HG02571 (cell line): ENCODE results near the gene ASAP2.

Experiments
- ATAC-seq: cut with Tn5 transposase; IDR thresholded peaks from one replicate; pipeline ENCODE4 v1.9.1; 2021; ENCODE audit warnings: mild to moderate bottlenecking, moderate library complexity; ENCODE audit not compliant: unreplicated experiment

Gene ASAP2

GRCh38 chr2:9315280-9315847, 108.8 kb downstream of the ASAP2 start:
- ATAC-seq = no peak

GRCh38 chr2:9317559-9317958, 110.9 kb downstream of the ASAP2 start:
- ATAC-seq = no peak

GRCh38 chr2:9318461-9319337, 112.1 kb downstream of the ASAP2 start:
- no peak for ATAC-seq

- no peak for ATAC-seq
Observed at GRCh38 chr2:9319338-9319715, 112.7 kb downstream of the ASAP2 start.

GRCh38 chr2:9322576-9322975, 116.0 kb downstream of the ASAP2 start:
- ATAC-seq = no peak

- no peak for ATAC-seq
Observed at GRCh38 chr2:9325428-9325827, 118.8 kb downstream of the ASAP2 start.

GRCh38 chr2:9326975-9327374, 120.4 kb downstream of the ASAP2 start:
- no peak for ATAC-seq

GRCh38 chr2:9327873-9328352, 121.3 kb downstream of the ASAP2 start:
- ATAC-seq = no peak

GRCh38 chr2:9328931-9329330, 122.3 kb downstream of the ASAP2 start:
- no peak for ATAC-seq

- no peak for ATAC-seq
Observed at GRCh38 chr2:9329497-9329896, 122.9 kb downstream of the ASAP2 start.

- no peak for ATAC-seq
Observed at GRCh38 chr2:9330612-9331270, 124.1 kb downstream of the ASAP2 start.

- no peak for ATAC-seq
Observed at GRCh38 chr2:9331704-9332103, 125.1 kb downstream of the ASAP2 start.

- no peak for ATAC-seq
Observed at GRCh38 chr2:9332136-9332852, 125.7 kb downstream of the ASAP2 start.

- no peak for ATAC-seq
Observed at GRCh38 chr2:9332853-9333245, 126.2 kb downstream of the ASAP2 start.

- no peak for ATAC-seq
Observed at GRCh38 chr2:9333591-9334171, 127.1 kb downstream of the ASAP2 start.

- no peak for ATAC-seq
Observed at GRCh38 chr2:9334761-9335160, 128.1 kb downstream of the ASAP2 start.

GRCh38 chr2:9335322-9335832, 128.8 kb downstream of the ASAP2 start:
- no peak for ATAC-seq

- ATAC-seq = no peak
Observed at GRCh38 chr2:9336241-9336575, 129.6 kb downstream of the ASAP2 start.

GRCh38 chr2:9336576-9337314, 130.1 kb downstream of the ASAP2 start:
- ATAC-seq = no peak

GRCh38 chr2:9337901-9338300, 131.3 kb downstream of the ASAP2 start:
- ATAC-seq = no peak
